MCF 10A (cell line): ENCODE results near the gene MYRIP. TPM values are rescaled to one million over a fixed set of nuclear protein-coding genes. Genes with fewer than 3 reads are reported as not detected.

Experiments
- BruUV-seq: library from RNA; stranded (reverse); fragments of 400-500 nt; replicated peaks from 2 replicates; lab custom pipeline; 2021; lab: Mats Ljungman, UMichigan
- CTCF ChIA-PET: fragments of 300-600 bp; sonication (Branson Sonifier 250); formaldehyde crosslinking; extraction: SDS; loops from one replicate; lab custom pipeline; 2021; ENCODE audit warnings: antibody characterized with exemption, inconsistent platforms; lab: Yijun Ruan, JAX
- POLR2A ChIA-PET: fragments of 300-600, 350-650 bp; sonication (Branson Sonifier 250); formaldehyde crosslinking; extraction: SDS; loops from one replicate; lab custom pipeline; 2020; ENCODE audit warnings: antibody characterized with exemption, inconsistent platforms; lab: Yijun Ruan, JAX
- DNase-seq: peaks from one replicate; pipeline ENCODE4 v3.0.0-alpha.2; 2018; ENCODE audit not compliant: unreplicated experiment
- H3K27ac Mint-ChIP-seq: one replicate; pipeline ENCODE4 v1.8.0; 2022; ENCODE audit warnings: mild to moderate bottlenecking, low read depth, mixed read lengths; ENCODE audit not compliant: unreplicated experiment
- H3K27me3 Mint-ChIP-seq: one replicate; pipeline ENCODE4 v1.8.0; 2022; ENCODE audit warnings: mixed read lengths; ENCODE audit not compliant: insufficient read depth, unreplicated experiment
- H3K36me3 Mint-ChIP-seq: one replicate; pipeline ENCODE4 v1.8.0; 2022; ENCODE audit warnings: mild to moderate bottlenecking, moderate library complexity, mixed read lengths; ENCODE audit not compliant: insufficient read depth, unreplicated experiment
- H3K4me1 Mint-ChIP-seq: one replicate; pipeline ENCODE4 v1.8.0; 2022; ENCODE audit warnings: mixed read lengths; ENCODE audit not compliant: insufficient read depth, unreplicated experiment
- H3K4me3 Mint-ChIP-seq: one replicate; pipeline ENCODE4 v1.8.0; 2022; ENCODE audit warnings: mild to moderate bottlenecking, moderate library complexity, mixed read lengths; ENCODE audit not compliant: unreplicated experiment
- H3K9me3 Mint-ChIP-seq: one replicate; pipeline ENCODE4 v1.8.0; 2022; ENCODE audit warnings: mixed read lengths; ENCODE audit not compliant: unreplicated experiment
- intact Hi-C: fragments of 100-400 bp; cut with micrococcal nuclease; formaldehyde crosslinking; loops from 2 replicates; pipeline ENCODE4 v1.14.1; 2022
- total RNA-seq: library from RNA; stranded (reverse); gene quantifications from 2 replicates; pipeline ENCODE4 v1.2.3, GENCODE V29; 2022
- TF ChIP-seq, protein P1 (sequence below): fragments of 200-600 bp; IDR thresholded peaks from one replicate; pipeline ENCODE4 v1.8.0; 2022; ENCODE audit warnings: antibody characterized with exemption, mild to moderate bottlenecking; ENCODE audit not compliant: unreplicated experiment

Gene MYRIP
- total RNA-seq, 1 experiment from 2014 or later: 0.19 TPM

GRCh38 chr3:40086890-40087883, 277.8 kb downstream of the MYRIP start:
- CTCF ChIA-PET: interaction anchor here (0.5 to 1.1 kb wide), 2 partner anchors 10 to 626 kb away, joined by 3 to 4 read pairs; no protein-coding TSS in a partner anchor
- Mint-ChIP-seq H3K9me3 (no peaks in the 10 kb centered on the region), H3K27me3 (no peaks in the 10 kb centered on the region), H3K4me3 (no peak overlapping the region), H3K36me3 (no peaks in the 10 kb centered on the region), H3K27ac (peak overlapping the region; percentile 14), H3K4me1 (peaks cover 10% of the 10 kb centered on the region)
- intact Hi-C loops: no loop called here
- TF ChIP-seq, protein P1, sequence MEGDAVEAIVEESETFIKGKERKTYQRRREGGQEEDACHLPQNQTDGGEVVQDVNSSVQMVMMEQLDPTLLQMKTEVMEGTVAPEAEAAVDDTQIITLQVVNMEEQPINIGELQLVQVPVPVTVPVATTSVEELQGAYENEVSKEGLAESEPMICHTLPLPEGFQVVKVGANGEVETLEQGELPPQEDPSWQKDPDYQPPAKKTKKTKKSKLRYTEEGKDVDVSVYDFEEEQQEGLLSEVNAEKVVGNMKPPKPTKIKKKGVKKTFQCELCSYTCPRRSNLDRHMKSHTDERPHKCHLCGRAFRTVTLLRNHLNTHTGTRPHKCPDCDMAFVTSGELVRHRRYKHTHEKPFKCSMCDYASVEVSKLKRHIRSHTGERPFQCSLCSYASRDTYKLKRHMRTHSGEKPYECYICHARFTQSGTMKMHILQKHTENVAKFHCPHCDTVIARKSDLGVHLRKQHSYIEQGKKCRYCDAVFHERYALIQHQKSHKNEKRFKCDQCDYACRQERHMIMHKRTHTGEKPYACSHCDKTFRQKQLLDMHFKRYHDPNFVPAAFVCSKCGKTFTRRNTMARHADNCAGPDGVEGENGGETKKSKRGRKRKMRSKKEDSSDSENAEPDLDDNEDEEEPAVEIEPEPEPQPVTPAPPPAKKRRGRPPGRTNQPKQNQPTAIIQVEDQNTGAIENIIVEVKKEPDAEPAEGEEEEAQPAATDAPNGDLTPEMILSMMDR: no peak
- POLR2A ChIA-PET: interaction anchor here (0.6 to 1.4 kb wide), 3 partner anchors 11 to 1846 kb away, joined by 3 to 4 read pairs (median 3); no protein-coding TSS in a partner anchor
- DNase-seq: no peak
- BruUV-seq: no TSS peak

DNA sequence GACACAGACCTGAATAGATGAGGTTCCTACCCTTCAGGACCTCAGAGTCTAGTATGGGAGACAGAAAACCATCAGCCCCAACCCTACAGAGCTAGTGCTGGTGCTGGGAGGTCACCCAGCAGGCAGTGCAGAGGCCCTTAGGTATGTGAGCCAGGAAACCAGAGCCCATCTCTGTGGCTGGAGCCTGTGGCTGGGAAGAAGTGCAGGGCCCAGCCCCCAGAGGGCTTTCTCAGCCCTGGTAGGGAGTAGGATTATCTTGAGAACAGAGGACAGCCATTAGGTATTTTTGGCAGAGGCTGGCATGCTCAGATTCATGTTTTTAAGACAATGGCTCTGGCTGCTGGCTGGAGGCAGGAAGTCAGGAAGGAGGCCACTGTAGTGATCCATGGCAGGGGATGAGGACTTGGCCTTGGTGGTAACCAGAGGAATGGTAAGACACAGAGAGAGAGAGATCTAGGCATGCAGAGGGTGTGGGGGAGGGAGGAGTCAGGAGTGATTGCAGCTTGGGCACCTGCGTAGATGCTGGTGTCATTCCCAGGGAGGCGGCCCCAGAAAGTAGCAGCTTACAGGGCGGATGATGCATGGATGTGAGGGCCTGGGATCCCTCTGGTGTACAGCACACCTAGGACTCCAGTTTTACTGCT, 279.2 kb downstream of the MYRIP start:
- H3K36me3 Mint-ChIP-seq: no peaks in the 10 kb centered on the region
- peaks cover 10% of the 10 kb centered on the region for H3K4me1 Mint-ChIP-seq
- no peak overlapping the region for H3K27ac Mint-ChIP-seq
- no peaks in the 10 kb centered on the region for H3K9me3 Mint-ChIP-seq
- intact Hi-C loops: no loop called here
- no peak overlapping the region for H3K4me3 Mint-ChIP-seq
- H3K27me3 Mint-ChIP-seq: no peaks in the 10 kb centered on the region
- BruUV-seq: no TSS peak
- DNase-seq: no peak
- TF ChIP-seq, protein P1: no peak
- ChIA-PET CTCF (interaction anchor here (0.9 to 1.1 kb wide), 2 partner anchors 12 to 420 kb away, joined by 4 read pairs; no protein-coding TSS in a partner anchor), POLR2A (interaction anchor here (0.7 to 1.4 kb wide), 3 partner anchors 10 to 675 kb away, joined by 3 to 5 read pairs (median 3); no protein-coding TSS in a partner anchor)

DNA sequence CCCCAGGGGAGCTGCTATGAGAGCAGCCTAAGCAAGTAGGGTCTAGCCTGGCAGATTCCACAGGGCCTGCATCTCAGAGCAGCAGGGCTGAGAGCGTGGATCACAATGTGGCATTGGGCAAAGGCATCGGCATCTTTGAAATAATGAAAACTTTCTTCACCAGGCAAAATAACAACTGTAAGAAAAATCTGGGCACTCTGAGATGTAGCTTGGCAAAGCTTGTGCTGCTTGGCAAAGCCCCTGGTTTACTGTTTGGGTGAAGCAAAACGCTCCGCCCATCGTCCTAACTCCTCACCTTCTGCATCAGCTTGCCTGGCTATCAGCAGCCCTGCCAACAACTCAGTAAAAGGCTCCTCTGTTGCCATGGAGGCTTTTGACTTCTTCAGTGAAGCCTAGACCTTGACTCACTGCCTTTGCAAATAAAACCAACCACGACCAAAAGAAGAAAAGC, 287.3 kb downstream of the MYRIP start:
- Mint-ChIP-seq H3K4me3 (no peak overlapping the region), H3K27me3 (no peaks in the 10 kb centered on the region), H3K27ac (no peak overlapping the region), H3K4me1 (peaks cover 24% of the 10 kb centered on the region), H3K9me3 (peaks cover 7% of the 10 kb centered on the region), H3K36me3 (no peaks in the 10 kb centered on the region)
- intact Hi-C loops: no loop called here
- TF ChIP-seq, protein P1: no peak
- ChIA-PET POLR2A (no interaction called here), CTCF (interaction anchor here (0.6 to 0.7 kb wide), 2 partner anchors 69 kb away, joined by 3 read pairs; no protein-coding TSS in a partner anchor)
- no TSS peak for BruUV-seq
- DNase-seq: no peak
